Neural progenitor cell (in vitro differentiated cells): ENCODE data around the gene SPSB3. TPM values are rescaled to one million over a fixed set of nuclear protein-coding genes. Genes with fewer than 3 reads are reported as not detected.

Experiments
- DNase-seq: peaks from one replicate; pipeline ENCODE4 v3.0.0-alpha.2; 2016; ENCODE audit warnings: low spot score
- H2AFZ ChIP-seq: fragments of 200-600 bp; sonication (generic); replicated peaks from 2 replicates; pipeline ENCODE4 v1.6.1; 2016; ENCODE audit warnings: antibody characterized with exemption
- H3F3A ChIP-seq: fragments of 200-600 bp; sonication (generic); 2 replicates; pipeline ENCODE4 v1.6.1; 2016; ENCODE audit warnings: antibody characterized with exemption, low read depth
- H3K27ac ChIP-seq: fragments of 200-600 bp; sonication (generic); 2 replicates; pipeline ENCODE4 v1.5.1; 2016; ENCODE audit warnings: mild to moderate bottlenecking
- H3K27me3 ChIP-seq: fragments of 200-600 bp; sonication (generic); 2 replicates; pipeline ENCODE4 v1.6.1; 2016; ENCODE audit warnings: mild to moderate bottlenecking, moderate library complexity
- H3K36me3 ChIP-seq: fragments of 200-600 bp; sonication (generic); 2 replicates; pipeline ENCODE4 v1.5.1; 2016
- H3K4me1 ChIP-seq: fragments of 200-600 bp; sonication (generic); 2 replicates; pipeline ENCODE4 v1.6.1; 2016; ENCODE audit warnings: mixed run types
- H3K4me2 ChIP-seq: fragments of 200-600 bp; sonication (generic); 2 replicates; pipeline ENCODE4 v1.6.1; 2016
- H3K4me3 ChIP-seq: fragments of 200-600 bp; sonication (generic); 2 replicates; pipeline ENCODE4 v1.5.1; 2016
- H3K79me2 ChIP-seq: fragments of 200-600 bp; sonication (generic); 2 replicates; pipeline ENCODE4 v1.6.1; 2016; ENCODE audit warnings: low read depth
- H3K9ac ChIP-seq: fragments of 200-600 bp; sonication (generic); 2 replicates; pipeline ENCODE4 v1.6.1; 2016
- H3K9me3 ChIP-seq: fragments of 200-600 bp; sonication (generic); 2 replicates; pipeline ENCODE4 v1.5.1; 2016; ENCODE audit warnings: low read depth
- H4K20me1 ChIP-seq: fragments of 200-600 bp; sonication (generic); 2 replicates; pipeline ENCODE4 v1.6.1; 2016; ENCODE audit warnings: low read depth
- H3K27ac Mint-ChIP-seq: 3 replicates; pipeline ENCODE4 v1.8.0; 2021; ENCODE audit warnings: mixed read lengths
- H3K27me3 Mint-ChIP-seq: 2 replicates; pipeline ENCODE4 v1.8.0; 2022; ENCODE audit warnings: low read depth, mild to moderate bottlenecking, inconsistent platforms, moderate library complexity, mixed read lengths; ENCODE audit not compliant: insufficient read depth
- H3K36me3 Mint-ChIP-seq: 3 replicates; pipeline ENCODE4 v1.8.0; 2021; ENCODE audit warnings: mixed read lengths
- H3K4me1 Mint-ChIP-seq: 3 replicates; pipeline ENCODE4 v1.8.0; 2021; ENCODE audit warnings: mixed read lengths
- H3K4me3 Mint-ChIP-seq: 3 replicates; pipeline ENCODE4 v1.8.0; 2021; ENCODE audit warnings: mild to moderate bottlenecking, moderate library complexity, mixed read lengths
- H3K9me3 Mint-ChIP-seq: 3 replicates; pipeline ENCODE4 v1.8.0; 2020; ENCODE audit warnings: mixed read lengths
- EZH2 ChIP-seq: fragments of 200-600 bp; sonication (generic); IDR thresholded peaks from 2 replicates; pipeline ENCODE4 v1.6.1; 2017; ENCODE audit warnings: antibody characterized with exemption, mild to moderate bottlenecking, moderate library complexity
- EZH2phosphoT487 ChIP-seq: fragments of 200-600 bp; sonication (generic); IDR thresholded peaks from 2 replicates; pipeline ENCODE4 v1.6.1; 2017; ENCODE audit warnings: antibody characterized with exemption
- total RNA-seq: library from RNA; depleted of rRNA; stranded (reverse); fragments of >200 nt; gene quantifications from 2 replicates; pipeline ENCODE4 v1.2.3, GENCODE V29; 2015; ENCODE audit warnings: low replicate concordance
- TF ChIP-seq, protein P1 (sequence below): fragments of 200-600 bp; sonication (generic); IDR thresholded peaks from 2 replicates; pipeline ENCODE4 v1.5.1; 2017; ENCODE audit warnings: antibody characterized with exemption, mild to moderate bottlenecking

The SPSB3 gene
- total RNA-seq, 1 donor from 2014 or later: 18.7 TPM

DNA sequence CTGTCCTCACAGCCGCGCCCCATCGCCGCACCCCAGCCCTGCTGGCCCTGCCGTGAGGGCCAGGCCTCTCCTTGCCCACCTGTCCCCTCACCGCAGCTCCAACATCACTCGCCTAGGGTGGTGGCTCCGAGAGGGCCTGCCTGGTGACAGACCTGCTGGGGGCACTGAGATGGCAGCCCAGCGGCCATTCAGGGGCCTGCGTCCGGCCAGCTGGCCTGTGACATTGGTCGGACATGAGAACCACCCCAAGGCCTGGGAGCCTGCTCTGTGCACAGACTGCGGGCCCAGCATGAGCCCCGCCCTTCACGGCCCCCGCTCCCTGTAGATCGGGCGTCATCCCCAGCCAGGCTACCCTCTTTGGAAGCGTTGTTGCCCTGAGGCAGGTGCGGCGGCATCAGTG lies 22.9 kb downstream of the SPSB3 start:
- no peaks in the 10 kb centered on the region for H3K79me2 ChIP-seq
- no peak overlapping the region for H3K4me3 Mint-ChIP-seq
- no peaks in the 10 kb centered on the region for H3K36me3 ChIP-seq
- no peak overlapping the region for H3K4me2 ChIP-seq
- H3K27me3 ChIP-seq: no peaks in the 10 kb centered on the region
- H3K4me1 Mint-ChIP-seq: no peaks in the 10 kb centered on the region
- H2AFZ ChIP-seq: no peak overlapping the region
- DNase-seq: no peak
- no peaks in the 10 kb centered on the region for H3K4me1 ChIP-seq
- no peak for TF ChIP-seq EZH2phosphoT487
- TF ChIP-seq EZH2: no peak
- TF ChIP-seq, protein P1, sequence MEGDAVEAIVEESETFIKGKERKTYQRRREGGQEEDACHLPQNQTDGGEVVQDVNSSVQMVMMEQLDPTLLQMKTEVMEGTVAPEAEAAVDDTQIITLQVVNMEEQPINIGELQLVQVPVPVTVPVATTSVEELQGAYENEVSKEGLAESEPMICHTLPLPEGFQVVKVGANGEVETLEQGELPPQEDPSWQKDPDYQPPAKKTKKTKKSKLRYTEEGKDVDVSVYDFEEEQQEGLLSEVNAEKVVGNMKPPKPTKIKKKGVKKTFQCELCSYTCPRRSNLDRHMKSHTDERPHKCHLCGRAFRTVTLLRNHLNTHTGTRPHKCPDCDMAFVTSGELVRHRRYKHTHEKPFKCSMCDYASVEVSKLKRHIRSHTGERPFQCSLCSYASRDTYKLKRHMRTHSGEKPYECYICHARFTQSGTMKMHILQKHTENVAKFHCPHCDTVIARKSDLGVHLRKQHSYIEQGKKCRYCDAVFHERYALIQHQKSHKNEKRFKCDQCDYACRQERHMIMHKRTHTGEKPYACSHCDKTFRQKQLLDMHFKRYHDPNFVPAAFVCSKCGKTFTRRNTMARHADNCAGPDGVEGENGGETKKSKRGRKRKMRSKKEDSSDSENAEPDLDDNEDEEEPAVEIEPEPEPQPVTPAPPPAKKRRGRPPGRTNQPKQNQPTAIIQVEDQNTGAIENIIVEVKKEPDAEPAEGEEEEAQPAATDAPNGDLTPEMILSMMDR: no peak
- peaks cover 8% of the 10 kb centered on the region for H3F3A ChIP-seq
- no peak overlapping the region for H3K4me3 ChIP-seq
- peaks cover 13% of the 10 kb centered on the region for H4K20me1 ChIP-seq
- H3K27me3 Mint-ChIP-seq: peaks cover 4% of the 10 kb centered on the region
- H3K27ac Mint-ChIP-seq: no peak overlapping the region
- H3K9ac ChIP-seq: no peak overlapping the region
- no peaks in the 10 kb centered on the region for H3K9me3 ChIP-seq
- H3K27ac ChIP-seq: no peak overlapping the region
- H3K9me3 Mint-ChIP-seq: no peaks in the 10 kb centered on the region
- H3K36me3 Mint-ChIP-seq: peaks cover 5% of the 10 kb centered on the region

- DNase-seq: no peak
- H3K4me1 ChIP-seq: no peaks in the 10 kb centered on the region
- H3K9me3 ChIP-seq: no peaks in the 10 kb centered on the region
- H2AFZ ChIP-seq: no peak overlapping the region
- Mint-ChIP-seq H3K4me3 (no peak overlapping the region), H3K27ac (no peak overlapping the region), H3K36me3 (peaks cover 7% of the 10 kb centered on the region), H3K4me1 (no peaks in the 10 kb centered on the region), H3K9me3 (no peaks in the 10 kb centered on the region), H3K27me3 (peaks cover 4% of the 10 kb centered on the region)
- no peak overlapping the region for H3K27ac ChIP-seq
- peaks cover 8% of the 10 kb centered on the region for H3F3A ChIP-seq
- no peaks in the 10 kb centered on the region for H3K79me2 ChIP-seq
- peaks cover 8% of the 10 kb centered on the region for H4K20me1 ChIP-seq
- H3K4me3 ChIP-seq: no peak overlapping the region
- H3K36me3 ChIP-seq: no peaks in the 10 kb centered on the region
- TF ChIP-seq, protein P1: no peak
- TF ChIP-seq EZH2: no peak
- no peak for TF ChIP-seq EZH2phosphoT487
- no peak overlapping the region for H3K4me2 ChIP-seq
- no peak overlapping the region for H3K9ac ChIP-seq
- H3K27me3 ChIP-seq: no peaks in the 10 kb centered on the region
These were observed 23.4 kb downstream of the SPSB3 start for GRCh38 chr16:1758923-1759322.

- no peaks in the 10 kb centered on the region for H3K79me2 ChIP-seq
- H4K20me1 ChIP-seq: peaks cover 1% of the 10 kb centered on the region
- TF ChIP-seq, protein P1: no peak
- TF ChIP-seq EZH2phosphoT487: no peak
- TF ChIP-seq EZH2: no peak
- Mint-ChIP-seq H3K4me3 (no peak overlapping the region), H3K27ac (no peak overlapping the region), H3K9me3 (no peaks in the 10 kb centered on the region), H3K4me1 (no peaks in the 10 kb centered on the region), H3K36me3 (peaks cover 7% of the 10 kb centered on the region), H3K27me3 (peaks cover 4% of the 10 kb centered on the region)
- no peaks in the 10 kb centered on the region for H3K36me3 ChIP-seq
- DNase-seq: no peak
- H3K4me3 ChIP-seq: no peak overlapping the region
- H2AFZ ChIP-seq: no peak overlapping the region
- no peak overlapping the region for H3K27ac ChIP-seq
- no peaks in the 10 kb centered on the region for H3K27me3 ChIP-seq
- no peaks in the 10 kb centered on the region for H3K9me3 ChIP-seq
- H3F3A ChIP-seq: peaks cover 1% of the 10 kb centered on the region
- H3K9ac ChIP-seq: no peak overlapping the region
- H3K4me2 ChIP-seq: no peak overlapping the region
- no peaks in the 10 kb centered on the region for H3K4me1 ChIP-seq
These were observed 24.5 kb downstream of the SPSB3 start for GRCh38 chr16:1757714-1758461.
